Tibial artery (tissue), 4 donors: ENCODE measurements around the gene PRR9.

Source experiments
- DNase-seq, 2 donors: peaks; one replicate each; pipeline ENCODE4 v3.0.0-alpha.2; 2019
- H3K27ac ChIP-seq, 2 donors: fragments of 200-600 bp; sonication (generic) in 1 of 2; 1 replicate in 1 of 2; 2 replicates in 1 of 2; pipeline ENCODE4 v1.5.1; 2018 to 2019; ENCODE audit warnings: mild to moderate bottlenecking in 1 of 2
- H3K27me3 ChIP-seq, 2 donors: fragments of 200-600 bp; sonication (generic) in 1 of 2; one replicate each; pipeline versions ENCODE4 v1.5.1 to v1.6.0; 2016 to 2019
- H3K36me3 ChIP-seq, 3 donors: fragments of 200-600 bp; sonication (generic) in 2 of 3; one replicate each; pipeline ENCODE4 v1.5.1; 2016 to 2019; ENCODE audit warnings: mild to moderate bottlenecking in 2 of 3
- H3K4me1 ChIP-seq, 4 donors: fragments of 200-600 bp; sonication (generic) in 2 of 4; 1 replicate in 3 of 4; 2 replicates in 1 of 4; pipeline ENCODE4 v1.5.1; 2016 to 2019
- H3K4me3 ChIP-seq, 2 donors: fragments of 200-600 bp; sonication (generic) in 1 of 2; 1 replicate in 1 of 2; 2 replicates in 1 of 2; pipeline ENCODE4 v1.5.1; 2018 to 2019; ENCODE audit warnings: mild to moderate bottlenecking in 2 of 2
- H3K9me3 ChIP-seq, 3 donors: fragments of 200-600 bp; sonication (generic) in 1 of 3; one replicate each; pipeline ENCODE4 v1.5.1; 2016 to 2019
- CTCF ChIP-seq, 2 experiments: fragments of 200-600 bp in 1 of 2; fragments of 450-650 bp in 1 of 2; IDR thresholded peaks; one replicate each; pipeline ENCODE4 v1.5.1; 2017 to 2019; ENCODE audit warnings: antibody characterized with exemption in 2 of 2, mild to moderate bottlenecking in 1 of 2, moderate library complexity in 1 of 2
- intact Hi-C: fragments of 100-400 bp; cut with DNase I; formaldehyde crosslinking; loops from one replicate; pipeline ENCODE4 v1.15.0; 2023; ENCODE audit warnings: low total_unique reads

Gene PRR9

GRCh38 chr1:153265457-153265856 lies 48.1 kb downstream of the PRR9 start:
- intact Hi-C loops, result no loop called here
- Histone ChIP-seq H3K27me3 (peaks cover 0 to 29% of the 10 kb centered on the region in 2 donors), H3K27ac (no peak overlapping the region), H3K4me3 (no peak overlapping the region), H3K9me3 (no peaks in the 10 kb centered on the region), H3K36me3 (no peaks in the 10 kb centered on the region), H3K4me1 (peaks cover 0 to 22% (median 16%) of the 10 kb centered on the region in 4 donors)
- no peak for TF ChIP-seq CTCF (IDR thresholded peaks at IDR 0.05)
- DNase-seq, result no peak
